HPDE6-E6E7 (cell line): ENCODE results near the gene C1S.

ENCODE experiments used
- DNase-seq: peaks from one replicate; pipeline ENCODE4 v3.0.0; 2011; ENCODE audit warnings: missing footprints; ENCODE audit errors: extremely low spot score

Gene C1S

DNA sequence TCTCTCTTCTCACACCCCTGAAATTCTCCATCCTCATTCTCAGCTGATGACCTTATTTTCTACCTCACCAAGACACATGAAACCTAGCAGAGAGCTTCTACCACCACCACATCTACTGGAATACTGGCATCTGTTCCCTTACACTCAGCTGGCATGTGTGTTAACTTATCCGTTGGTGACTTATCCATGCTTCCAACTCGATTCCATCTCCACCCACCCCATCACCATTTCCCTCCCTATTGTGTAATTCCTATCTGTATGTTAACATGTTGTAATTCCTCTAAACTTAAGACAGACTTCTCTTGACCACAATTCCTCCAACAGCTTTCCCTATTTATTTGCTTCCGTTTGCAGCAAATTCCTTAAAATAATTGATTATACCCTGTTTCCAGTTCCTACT lies 15.4 kb downstream of the C1S start:
- DNase-seq = no peak

GRCh38 chr12:7076493-7076892 lies 16.0 kb downstream of the C1S start:
- DNase-seq = no peak

DNA sequence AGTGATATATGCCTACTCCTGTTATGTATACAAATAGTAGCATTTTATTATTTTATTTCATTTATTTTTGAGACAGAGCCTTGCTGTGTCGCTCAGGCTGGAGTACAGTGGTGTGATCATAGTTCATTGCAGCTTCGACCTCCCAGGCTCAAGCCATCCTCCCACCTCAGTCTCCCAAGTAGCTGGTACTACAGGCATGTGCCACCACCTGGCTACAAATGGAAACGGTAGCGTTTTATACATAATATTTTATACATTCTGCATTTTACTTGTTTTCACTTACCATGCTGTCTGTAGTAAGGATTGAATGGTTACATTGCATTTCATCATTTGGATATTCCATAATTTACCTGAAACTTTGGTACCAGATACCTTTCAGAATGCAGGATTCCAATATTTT lies 17.6 kb downstream of the C1S start:
- DNase-seq = no peak

GRCh38 chr12:7079826-7080125 lies 19.3 kb downstream of the C1S start:
- peak; percentile 25 for DNase-seq

- DNase-seq = no peak
Measured at GRCh38 chr12:7081037-7081436, 20.5 kb downstream of the C1S start.

DNA sequence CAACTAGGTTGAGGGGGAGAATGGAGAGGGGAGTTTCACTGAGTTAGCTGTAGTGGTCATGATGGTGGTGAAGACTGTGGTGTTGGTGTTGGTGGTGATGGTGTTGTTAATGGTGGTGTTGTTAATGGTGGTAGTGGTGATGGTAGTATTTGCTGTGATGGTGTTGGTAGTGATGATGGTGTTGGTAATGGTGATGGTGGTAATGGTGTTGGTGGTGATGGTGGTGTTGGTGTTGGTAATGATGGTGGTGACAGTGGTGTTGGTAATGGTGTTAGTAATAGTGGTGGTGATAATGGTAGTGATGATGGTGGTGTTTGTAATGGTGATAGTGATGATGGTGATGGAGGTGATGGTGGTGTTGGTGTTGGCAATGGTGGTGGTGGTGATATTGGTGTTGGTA lies 22.6 kb downstream of the C1S start:
- no peak for DNase-seq

DNA sequence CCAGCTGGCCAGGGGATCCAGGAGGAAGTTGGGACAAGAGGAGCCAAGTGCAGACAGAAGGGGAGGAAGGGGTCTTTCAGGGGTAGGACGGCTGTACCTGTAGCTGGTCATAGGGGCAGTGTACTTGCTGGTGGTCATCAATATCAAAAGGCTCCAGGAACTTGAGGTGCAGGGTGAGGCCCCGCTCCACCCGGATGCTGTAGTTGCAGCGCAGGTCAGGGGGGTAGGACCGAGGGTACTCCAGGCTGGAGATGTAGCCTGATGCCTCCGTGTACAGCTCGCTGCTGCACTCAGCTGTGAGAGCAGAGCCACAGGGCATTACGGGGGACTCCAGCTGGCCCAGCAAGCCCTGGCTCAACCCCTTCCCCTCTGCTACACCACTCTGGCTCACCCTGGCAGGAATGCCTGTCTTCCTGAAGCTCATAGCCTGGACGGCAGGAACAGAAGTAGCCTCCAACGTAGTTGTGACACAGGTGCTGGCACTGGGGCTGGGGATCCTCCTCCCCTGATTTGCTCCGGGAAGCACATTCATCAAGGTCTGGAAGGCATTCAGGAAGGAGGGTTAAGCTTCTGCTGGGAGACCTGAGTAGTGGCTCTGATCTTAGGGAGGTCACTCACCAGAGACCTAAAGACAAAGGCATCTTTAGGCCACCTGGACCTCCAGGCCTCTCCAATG lies 28.8 kb downstream of the C1S start:
- DNase-seq = no peak

DNA sequence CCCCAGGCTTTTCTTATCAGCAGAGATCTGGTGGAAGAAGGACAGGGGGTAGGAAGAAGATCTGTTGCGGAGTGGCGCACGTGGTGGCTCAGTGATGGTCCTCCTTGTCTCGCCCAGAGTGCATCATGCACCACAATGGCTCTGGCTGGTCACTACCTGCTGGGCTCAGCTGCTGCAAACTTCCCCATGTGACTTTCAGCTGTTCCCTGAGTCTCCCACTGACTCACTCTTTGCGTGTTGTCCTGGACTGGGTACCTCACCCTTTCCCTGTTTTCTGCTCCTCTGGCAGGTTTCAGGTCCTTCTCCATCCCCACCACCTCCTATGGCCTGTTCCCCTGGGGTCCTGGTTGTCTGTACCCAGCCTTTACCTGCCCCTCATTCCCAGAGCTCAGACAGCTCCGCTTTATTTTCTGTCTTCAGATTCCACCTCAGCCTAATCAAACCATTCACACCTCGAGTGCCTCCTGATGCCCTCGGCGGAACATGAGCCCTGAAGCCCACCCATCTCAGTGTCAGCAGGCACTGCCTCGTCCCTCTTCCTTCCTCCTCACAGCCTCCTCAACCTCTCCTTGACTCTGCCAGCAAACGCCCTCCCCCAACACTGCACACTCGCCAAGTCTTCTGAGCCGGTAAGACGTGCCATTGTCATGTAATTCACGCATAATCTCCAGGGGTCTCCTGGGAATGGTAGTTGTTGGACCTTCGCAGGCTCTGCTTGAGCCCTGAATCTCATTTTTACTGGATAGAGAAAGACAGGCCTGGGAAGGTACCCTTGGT lies 29.9 kb downstream of the C1S start:
- no peak for DNase-seq

DNA sequence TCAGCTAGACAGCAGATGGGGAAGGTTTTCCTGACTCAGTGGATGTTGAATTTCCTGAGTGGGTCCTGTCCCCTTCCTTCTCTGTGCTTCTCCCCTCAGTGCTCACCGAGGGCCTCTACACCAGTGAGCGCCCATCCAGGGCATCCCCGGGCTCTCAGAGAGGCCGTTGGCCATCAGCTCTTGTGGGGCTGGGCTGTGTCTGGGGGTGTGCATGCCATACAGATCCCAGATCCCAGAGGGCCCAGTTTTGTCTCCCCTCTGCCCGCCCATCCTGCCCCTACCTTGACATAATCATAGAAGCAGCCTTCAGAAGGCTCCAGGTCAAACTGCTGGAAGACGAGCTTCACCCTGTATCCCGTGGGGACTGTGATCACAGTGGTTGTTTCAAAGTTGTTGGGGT lies 30.7 kb downstream of the C1S start:
- no peak for DNase-seq

GRCh38 chr12:7091660-7092228 lies 31.2 kb downstream of the C1S start:
- DNase-seq = no peak

GRCh38 chr12:7092229-7092985 lies 31.9 kb downstream of the C1S start, which contains the start of gene C1R:
Gene C1R, minus strand, starts transcription at chr12:7092445. Its CDS starts 57 bp downstream, at chr12:7092388.
- DNase-seq = peak; percentile 44

DNA sequence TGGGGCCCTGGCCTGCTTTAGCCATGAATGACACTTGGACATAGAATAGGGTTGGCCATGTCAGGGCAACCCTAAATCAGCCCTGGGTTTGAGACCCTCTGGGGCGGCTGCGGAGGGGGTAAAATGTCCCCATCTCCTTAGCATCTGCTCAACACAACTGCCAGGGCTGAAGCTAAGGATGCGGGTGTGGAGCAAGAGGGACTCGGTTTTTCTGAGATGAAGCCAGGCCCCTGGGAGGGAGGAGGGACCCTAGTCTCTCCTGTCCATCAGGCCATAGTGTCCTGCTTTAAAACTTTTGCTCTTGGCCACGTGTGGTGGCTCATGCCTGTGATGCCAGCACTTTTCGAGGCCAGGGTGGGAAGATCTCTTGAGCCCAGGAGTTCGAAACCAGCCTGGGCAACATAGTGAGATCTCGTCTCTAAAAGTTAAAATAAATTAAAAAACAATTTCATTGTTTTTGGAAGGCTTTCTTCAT lies 32.5 kb downstream of the C1S start:
- no peak for DNase-seq

DNA sequence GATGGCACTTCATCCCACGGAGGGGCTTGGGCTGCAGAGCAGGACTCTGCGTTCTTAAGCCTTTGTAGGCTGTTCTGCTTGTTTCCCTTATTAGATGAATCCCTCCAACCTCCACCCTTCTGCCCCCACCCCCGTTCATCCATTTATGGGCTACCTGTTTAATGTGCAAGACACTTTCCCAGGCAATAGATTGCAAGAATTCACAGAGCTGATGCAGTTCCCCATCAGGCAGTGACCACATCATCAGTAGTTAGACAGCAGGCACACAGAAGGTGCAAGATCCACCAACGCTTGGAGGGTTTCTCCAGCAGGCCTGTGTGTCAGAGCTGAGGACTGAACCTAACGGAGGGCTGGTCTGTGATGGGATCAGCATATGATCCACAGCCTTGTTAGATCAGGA lies 33.0 kb downstream of the C1S start:
- DNase-seq = no peak

- DNase-seq = no peak
Measured at GRCh38 chr12:7093892-7094291, 33.4 kb downstream of the C1S start.

- DNase-seq = no peak
Measured at GRCh38 chr12:7096006-7096932, 35.8 kb downstream of the C1S start.

GRCh38 chr12:7096979-7097378 lies 36.5 kb downstream of the C1S start:
- no peak for DNase-seq

- DNase-seq = no peak
Measured at GRCh38 chr12:7099290-7099996, 38.9 kb downstream of the C1S start.

DNA sequence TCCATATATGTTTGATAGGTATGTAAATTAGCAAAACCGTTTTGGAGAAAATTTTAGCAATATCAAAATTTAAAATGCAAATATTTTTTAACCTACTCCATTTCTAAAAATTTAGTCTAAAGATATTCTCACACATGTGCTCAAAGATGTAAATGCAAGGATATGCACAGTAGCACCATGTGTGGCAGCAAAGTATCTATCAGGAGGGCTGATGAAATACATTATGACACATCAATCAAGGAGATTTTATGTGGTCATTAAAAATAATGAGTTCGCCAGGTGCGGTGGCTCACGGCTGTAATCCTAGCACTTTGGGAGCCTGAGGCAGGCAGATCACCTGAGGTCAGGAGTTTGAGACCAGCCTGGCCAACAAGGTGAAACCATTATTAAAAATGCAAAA lies 39.7 kb downstream of the C1S start:
- DNase-seq = no peak

GRCh38 chr12:7101047-7101693 lies 40.7 kb downstream of the C1S start:
- DNase-seq = no peak

- no peak for DNase-seq
Measured at GRCh38 chr12:7101694-7102131, 41.2 kb downstream of the C1S start.
